ENCODE results near the gene GMDS. TPM values are rescaled to one million over a fixed set of nuclear protein-coding genes. Genes with fewer than 3 reads are reported as not detected.

The GMDS gene
- total RNA-seq, 1 donor from 2014 or later, result 30.1 TPM

GRCh38 chr6:1983850-1984249, 261.6 kb downstream of the GMDS start:
- TF ChIP-seq CTCF (IDR thresholded peaks at IDR 0.05), result no peak
- H3K9me3 Mint-ChIP-seq, result peaks cover 36% of the 10 kb centered on the region
- intact Hi-C loops (cut with micrococcal nuclease), result no loop called here
- ChIA-PET CTCF (no interaction called here), POLR2A (no interaction called here)
- no peak overlapping the region for H3K4me3 Mint-ChIP-seq
- no peak overlapping the region for H3K27ac Mint-ChIP-seq
- H3K36me3 Mint-ChIP-seq (ENCODE audit: low read depth), result peaks cover 49% of the 10 kb centered on the region
- H3K27me3 Mint-ChIP-seq, result no peaks in the 10 kb centered on the region
- H3K4me1 Mint-ChIP-seq, result no peaks in the 10 kb centered on the region
- DNase-seq, result no peak
- ATAC-seq (ENCODE audit: low read depth), result no peak

DNA sequence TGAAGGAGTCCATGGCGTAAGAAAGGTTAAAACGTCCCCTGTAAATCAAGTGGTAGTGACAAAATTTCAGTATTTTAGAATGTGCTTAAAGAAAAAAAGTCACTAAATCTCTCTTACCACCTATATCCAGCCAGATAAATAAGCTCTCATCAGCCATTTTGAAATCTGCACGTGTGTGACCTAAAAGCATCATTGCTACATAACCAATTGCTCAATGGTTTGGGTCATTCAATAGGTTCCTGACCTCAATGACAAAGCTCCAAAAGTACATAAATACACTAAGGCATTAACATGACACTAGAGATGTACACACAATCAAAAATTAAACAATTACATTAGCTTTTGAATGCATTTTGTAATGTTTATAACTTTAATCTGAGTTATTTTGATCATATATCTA, 272.4 kb downstream of the GMDS start:
- no peak for TF ChIP-seq CTCF (IDR thresholded peaks at IDR 0.05)
- ChIA-PET CTCF (interaction anchor here (1.2 to 1.5 kb wide), 2 partner anchors 10 to 662 kb away, joined by 3 read pairs; no protein-coding TSS in a partner anchor), POLR2A (no interaction called here)
- no peaks in the 10 kb centered on the region for H3K27me3 Mint-ChIP-seq
- H3K9me3 Mint-ChIP-seq, result no peaks in the 10 kb centered on the region
- DNase-seq (no peak), ATAC-seq (ENCODE audit: low read depth) (no peak)
- H3K4me1 Mint-ChIP-seq, result peaks cover 4% of the 10 kb centered on the region
- intact Hi-C loops (cut with micrococcal nuclease), result no loop called here
- no peak overlapping the region for H3K27ac Mint-ChIP-seq
- H3K4me3 Mint-ChIP-seq, result no peak overlapping the region
- no peaks in the 10 kb centered on the region for H3K36me3 Mint-ChIP-seq (ENCODE audit: low read depth)

GRCh38 chr6:1971612-1972011, 273.8 kb downstream of the GMDS start:
- peaks cover 4% of the 10 kb centered on the region for H3K4me1 Mint-ChIP-seq
- no peak for ATAC-seq (ENCODE audit: low read depth)
- no peaks in the 10 kb centered on the region for H3K27me3 Mint-ChIP-seq
- no peak for TF ChIP-seq CTCF (IDR thresholded peaks at IDR 0.05)
- DNase-seq, result no peak
- H3K36me3 Mint-ChIP-seq (ENCODE audit: low read depth), result no peaks in the 10 kb centered on the region
- ChIA-PET CTCF (no interaction called here), POLR2A (no interaction called here)
- intact Hi-C loops (cut with micrococcal nuclease), result no loop called here
- H3K27ac Mint-ChIP-seq, result no peak overlapping the region
- no peak overlapping the region for H3K4me3 Mint-ChIP-seq
- H3K9me3 Mint-ChIP-seq, result no peaks in the 10 kb centered on the region

GRCh38 chr6:1970151-1970561, 275.2 kb downstream of the GMDS start:
- H3K27me3 Mint-ChIP-seq, result no peaks in the 10 kb centered on the region
- H3K9me3 Mint-ChIP-seq, result peaks cover under 1% of the 10 kb centered on the region
- peaks cover 4% of the 10 kb centered on the region for H3K4me1 Mint-ChIP-seq
- H3K27ac Mint-ChIP-seq, result no peak overlapping the region
- ChIA-PET POLR2A (no interaction called here), CTCF (interaction anchor here (1.0 kb wide), 1 partner anchor 134 kb away, joined by 3 read pairs; no protein-coding TSS in a partner anchor)
- H3K4me3 Mint-ChIP-seq, result no peak overlapping the region
- ATAC-seq (ENCODE audit: low read depth) (no peak), DNase-seq (no peak)
- TF ChIP-seq CTCF (IDR thresholded peaks at IDR 0.05), result no peak
- intact Hi-C loops (cut with micrococcal nuclease), result no loop called here
- peaks cover 2% of the 10 kb centered on the region for H3K36me3 Mint-ChIP-seq (ENCODE audit: low read depth)

DNA sequence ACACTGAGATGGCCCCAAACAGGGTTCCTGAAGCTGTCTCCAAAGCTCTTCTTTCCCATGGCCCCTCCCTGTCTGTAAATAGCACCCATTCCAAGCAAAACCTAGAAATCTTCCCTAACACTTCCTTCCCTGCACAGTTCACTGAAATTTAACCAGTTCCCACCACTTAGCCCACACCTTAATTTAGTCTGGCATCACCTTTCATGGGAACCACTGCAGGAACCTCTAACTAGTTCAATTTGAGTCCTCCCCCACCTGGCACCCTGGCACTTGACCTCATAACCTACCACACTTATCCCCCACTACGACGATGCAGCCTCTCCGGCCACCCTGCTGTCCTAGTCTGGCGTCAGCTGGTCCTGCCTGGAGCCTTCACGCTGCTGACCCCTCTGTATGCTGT, 278.7 kb downstream of the GMDS start:
- ChIA-PET CTCF (no interaction called here), POLR2A (no interaction called here)
- no peak for TF ChIP-seq CTCF (IDR thresholded peaks at IDR 0.05)
- Mint-ChIP-seq H3K27me3 (no peaks in the 10 kb centered on the region), H3K9me3 (peaks cover 2% of the 10 kb centered on the region), H3K4me1 (no peaks in the 10 kb centered on the region), H3K27ac (no peak overlapping the region), H3K4me3 (no peak overlapping the region), H3K36me3 (ENCODE audit: low read depth) (peaks cover 5% of the 10 kb centered on the region)
- no peak for DNase-seq
- no peak for ATAC-seq (ENCODE audit: low read depth)
- intact Hi-C loops (cut with micrococcal nuclease), result no loop called here
